SK-N-DZ (cell line): ENCODE data around the gene CD226.
"Not testable (repeated sequence)": the region's sequence is repeated elsewhere in the genome, so short reads cannot be mapped to it uniquely, and the experiment has no call there.

Experiments
- DNase-seq: peaks from one replicate; pipeline ENCODE4 v3.0.0-alpha.2; 2015; ENCODE audit warnings: low spot score

Gene CD226

GRCh38 chr18:69956665-69957620 is 9.3 kb upstream of the CD226 start:
- DNase-seq = no peak

GRCh38 chr18:69956057-69956456 is 8.4 kb upstream of the CD226 start:
- DNase-seq = no peak

GRCh38 chr18:69954719-69955480 is 7.2 kb upstream of the CD226 start:
- DNase-seq = no peak

- no peak for DNase-seq
These were observed 5.5 kb upstream of the CD226 start for GRCh38 chr18:69953191-69953590.

- DNase-seq = no peak
These were observed 3.5 kb upstream of the CD226 start for GRCh38 chr18:69951182-69951581.

- no peak for DNase-seq
These were observed 1.9 kb upstream of the CD226 start for GRCh38 chr18:69949538-69949936.

- DNase-seq = no peak
These were observed 1.4 kb upstream of the CD226 start for GRCh38 chr18:69948919-69949537.

- DNase-seq = no peak
These were observed 583 bp upstream of the CD226 start for GRCh38 chr18:69948256-69948655.

- no peak for DNase-seq
These were observed 991 bp downstream of the CD226 start for GRCh38 chr18:69946608-69947155.

- DNase-seq = no peak
These were observed 2.2 kb downstream of the CD226 start for GRCh38 chr18:69945220-69946114.

GRCh38 chr18:69944436-69944835 is 3.2 kb downstream of the CD226 start:
- no peak for DNase-seq

- DNase-seq = no peak
These were observed 4.7 kb downstream of the CD226 start for GRCh38 chr18:69943021-69943420.

- no peak for DNase-seq
These were observed 6.5 kb downstream of the CD226 start for GRCh38 chr18:69941183-69941582.

- not testable (repeated sequence) for DNase-seq
These were observed 7.9 kb downstream of the CD226 start for GRCh38 chr18:69939812-69940211.

- no peak for DNase-seq
These were observed 11.5 kb downstream of the CD226 start for GRCh38 chr18:69936191-69936558.

GRCh38 chr18:69935319-69936190 is 12.1 kb downstream of the CD226 start:
- DNase-seq = no peak

- no peak for DNase-seq
These were observed 12.9 kb downstream of the CD226 start for GRCh38 chr18:69934601-69935265.

- no peak for DNase-seq
These were observed 18.5 kb downstream of the CD226 start for GRCh38 chr18:69929041-69929774.

GRCh38 chr18:69916412-69916811 is 31.3 kb downstream of the CD226 start:
- DNase-seq = no peak
